SK-N-SH treated with all-trans-retinoic acid at 6 μM for 48 hours (cell line): ENCODE measurements around the gene ABCA7.

Source experiments
- ATAC-seq: fragments of 200-7000 bp; cut with Tn5 transposase; 3 replicates; pipeline ENCODE4 v1.9.1; 2020; ENCODE audit warnings: mild to moderate bottlenecking, moderate library complexity
- ARNTL ChIP-seq: fragments of 450-650 bp; formaldehyde crosslinking; IDR thresholded peaks from 2 replicates; pipeline ENCODE4 v1.5.0; 2020; ENCODE audit warnings: low read depth, mild to moderate bottlenecking, moderate library complexity, borderline replicate concordance
- BACH2 ChIP-seq: fragments of 250-450 bp; sonication (Bioruptor Pico); IDR thresholded peaks from 2 replicates; pipeline ENCODE4 v1.9.0; 2021; ENCODE audit warnings: mild to moderate bottlenecking, borderline replicate concordance
- CSDC2 ChIP-seq: fragments of 250-450 bp; sonication (Bioruptor Pico); IDR thresholded peaks from 2 replicates; pipeline ENCODE4 v1.5.0; 2020; ENCODE audit warnings: mild to moderate bottlenecking, moderate library complexity
- ESRRG ChIP-seq: fragments of 250-450 bp; sonication (Bioruptor Pico); IDR thresholded peaks from 2 replicates; pipeline ENCODE4 v1.6.1; 2021; ENCODE audit warnings: mild to moderate bottlenecking
- ISL1 ChIP-seq: fragments of 250-450 bp; sonication (Bioruptor Pico); IDR thresholded peaks from 2 replicates; pipeline ENCODE4 v2.1.2; 2022; ENCODE audit warnings: mild to moderate bottlenecking, moderate library complexity
- OSR1 ChIP-seq: fragments of 250-450 bp; sonication (Bioruptor Pico); IDR thresholded peaks from 2 replicates; pipeline ENCODE4 v1.8.0; 2022; ENCODE audit warnings: moderate library complexity, mild to moderate bottlenecking, inconsistent platforms
- PPARA ChIP-seq: fragments of 250-450 bp; sonication (Bioruptor Pico); IDR thresholded peaks from 2 replicates; pipeline ENCODE4 v1.5.0; 2020; ENCODE audit warnings: mild to moderate bottlenecking, borderline replicate concordance
- RARB ChIP-seq: fragments of 250-450 bp; sonication (Bioruptor Pico); IDR thresholded peaks from 2 replicates; pipeline ENCODE4 v1.8.0; 2021; ENCODE audit warnings: mild to moderate bottlenecking, moderate library complexity
- SNAI2 ChIP-seq: fragments of 250-450 bp; sonication (Bioruptor Pico); IDR thresholded peaks from 2 replicates; pipeline ENCODE4 v1.5.0; 2020; ENCODE audit warnings: mild to moderate bottlenecking, moderate library complexity
- TCF4 ChIP-seq: fragments of 250-450 bp; sonication (Bioruptor Pico); IDR thresholded peaks from 2 replicates; pipeline ENCODE4 v1.8.0; 2021; ENCODE audit warnings: mild to moderate bottlenecking, moderate library complexity, borderline replicate concordance
- TOX ChIP-seq: fragments of 250-450 bp; sonication (Bioruptor Pico); IDR thresholded peaks from 2 replicates; pipeline ENCODE4 v1.8.0; 2021; ENCODE audit warnings: mild to moderate bottlenecking, moderate library complexity, borderline replicate concordance
- ZC3H10 ChIP-seq: fragments of 250-450 bp; sonication (Bioruptor Pico); IDR thresholded peaks from 2 replicates; pipeline ENCODE4 v1.5.1; 2021; ENCODE audit warnings: mild to moderate bottlenecking, moderate library complexity
- ZFP3 ChIP-seq: fragments of 250-450 bp; sonication (Bioruptor Pico); IDR thresholded peaks from 2 replicates; pipeline ENCODE4 v1.5.0; 2020; ENCODE audit warnings: mild to moderate bottlenecking, moderate library complexity
- ZFP30 ChIP-seq: fragments of 450-650 bp; formaldehyde crosslinking; IDR thresholded peaks from 2 replicates; pipeline ENCODE4 v1.5.0; 2022; ENCODE audit warnings: mild to moderate bottlenecking, moderate library complexity
- ZNF565 ChIP-seq: fragments of 450-650 bp; formaldehyde crosslinking; conservative IDR thresholded peaks from 2 replicates; pipeline ENCODE4 v1.5.0; 2020; ENCODE audit warnings: low read depth, mild to moderate bottlenecking, moderate library complexity
- ZNF70 ChIP-seq: fragments of 450-650 bp; formaldehyde crosslinking; IDR thresholded peaks from 2 replicates; pipeline ENCODE4 v1.5.0; 2020; ENCODE audit warnings: mild to moderate bottlenecking, moderate library complexity
- TF ChIP-seq, protein P1 (sequence below): fragments of 250-450 bp; sonication (Bioruptor Pico); IDR thresholded peaks from 2 replicates; pipeline ENCODE4 v1.5.1; 2021; ENCODE audit warnings: mild to moderate bottlenecking, moderate library complexity
- TF ChIP-seq, protein P2 (sequence below): fragments of 250-450 bp; sonication (Bioruptor Pico); IDR thresholded peaks from 2 replicates; pipeline ENCODE4 v1.8.0; 2021; ENCODE audit warnings: low read depth, mild to moderate bottlenecking, moderate library complexity, borderline replicate concordance
- TF ChIP-seq, protein P3 (sequence below): fragments of 250-450 bp; sonication (Bioruptor Pico); IDR thresholded peaks from 2 replicates; pipeline ENCODE4 v1.5.1; 2020; ENCODE audit warnings: low read depth, mild to moderate bottlenecking, moderate library complexity
- TF ChIP-seq, protein P4 (sequence below): fragments of 250-450 bp; sonication (Bioruptor Pico); IDR thresholded peaks from 2 replicates; pipeline ENCODE4 v1.5.0; 2020; ENCODE audit warnings: mild to moderate bottlenecking, moderate library complexity

The ABCA7 gene

DNA sequence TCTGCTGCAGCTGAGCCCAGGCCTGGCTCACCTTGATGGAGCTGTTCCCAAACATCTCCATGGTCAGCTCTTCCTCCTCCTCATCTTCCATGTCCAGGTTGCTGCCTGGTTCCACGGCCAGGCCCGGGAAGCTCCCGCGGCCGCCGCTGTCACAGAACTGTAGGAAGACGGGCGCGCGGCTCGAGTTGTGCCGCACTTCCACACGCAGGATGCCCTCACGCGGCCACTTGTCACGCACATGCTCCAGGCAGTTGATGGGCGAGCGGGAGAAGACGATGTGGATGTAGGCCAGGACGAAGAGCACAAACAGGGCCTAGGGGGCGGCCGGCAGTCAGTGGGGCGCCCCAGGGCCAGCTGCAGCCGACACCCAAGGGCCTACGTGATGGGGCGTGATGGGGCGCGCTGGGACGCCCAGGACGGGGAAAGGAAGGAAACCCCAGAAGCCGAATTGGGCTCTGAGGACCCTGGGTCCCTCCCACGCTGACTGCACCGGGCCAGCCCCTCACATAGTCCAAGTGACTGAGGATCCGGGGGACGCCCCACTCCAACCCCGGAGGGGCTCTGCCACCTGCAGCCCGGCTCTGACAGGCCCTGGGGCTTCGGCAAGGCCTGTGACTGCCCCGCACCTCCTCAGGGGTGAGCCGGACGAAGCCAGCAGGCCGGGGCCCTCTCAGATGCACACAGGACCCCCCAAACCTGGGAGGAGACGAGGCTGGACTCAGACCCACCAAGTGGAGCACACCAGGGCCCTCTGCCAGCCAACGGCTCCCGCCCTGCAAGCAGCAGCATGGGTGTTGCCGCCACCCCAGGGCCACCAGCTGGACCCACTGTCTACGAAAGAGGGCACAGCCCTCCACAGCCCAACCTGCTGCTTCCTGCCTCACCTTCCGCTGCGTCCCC, 25.5 kb upstream of the ABCA7 start:
- no peak for ATAC-seq
- TF ChIP-seq, protein P1, sequence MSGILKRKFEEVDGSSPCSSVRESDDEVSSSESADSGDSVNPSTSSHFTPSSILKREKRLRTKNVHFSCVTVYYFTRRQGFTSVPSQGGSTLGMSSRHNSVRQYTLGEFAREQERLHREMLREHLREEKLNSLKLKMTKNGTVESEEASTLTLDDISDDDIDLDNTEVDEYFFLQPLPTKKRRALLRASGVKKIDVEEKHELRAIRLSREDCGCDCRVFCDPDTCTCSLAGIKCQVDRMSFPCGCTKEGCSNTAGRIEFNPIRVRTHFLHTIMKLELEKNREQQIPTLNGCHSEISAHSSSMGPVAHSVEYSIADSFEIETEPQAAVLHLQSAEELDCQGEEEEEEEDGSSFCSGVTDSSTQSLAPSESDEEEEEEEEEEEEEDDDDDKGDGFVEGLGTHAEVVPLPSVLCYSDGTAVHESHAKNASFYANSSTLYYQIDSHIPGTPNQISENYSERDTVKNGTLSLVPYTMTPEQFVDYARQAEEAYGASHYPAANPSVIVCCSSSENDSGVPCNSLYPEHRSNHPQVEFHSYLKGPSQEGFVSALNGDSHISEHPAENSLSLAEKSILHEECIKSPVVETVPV (CRISPR knock-in tag), result no peak
- no peak for TF ChIP-seq ZNF565 (CRISPR knock-in tag)
- TF ChIP-seq ESRRG (CRISPR knock-in tag), result no peak
- no peak for TF ChIP-seq PPARA (CRISPR knock-in tag)
- TF ChIP-seq ISL1 (CRISPR knock-in tag), result no peak
- no peak for TF ChIP-seq ZFP3
- no peak for TF ChIP-seq OSR1 (CRISPR knock-in tag)
- TF ChIP-seq RARB (CRISPR knock-in tag), result no peak
- no peak for TF ChIP-seq ZNF70 (CRISPR knock-in tag)
- TF ChIP-seq, protein P2, sequence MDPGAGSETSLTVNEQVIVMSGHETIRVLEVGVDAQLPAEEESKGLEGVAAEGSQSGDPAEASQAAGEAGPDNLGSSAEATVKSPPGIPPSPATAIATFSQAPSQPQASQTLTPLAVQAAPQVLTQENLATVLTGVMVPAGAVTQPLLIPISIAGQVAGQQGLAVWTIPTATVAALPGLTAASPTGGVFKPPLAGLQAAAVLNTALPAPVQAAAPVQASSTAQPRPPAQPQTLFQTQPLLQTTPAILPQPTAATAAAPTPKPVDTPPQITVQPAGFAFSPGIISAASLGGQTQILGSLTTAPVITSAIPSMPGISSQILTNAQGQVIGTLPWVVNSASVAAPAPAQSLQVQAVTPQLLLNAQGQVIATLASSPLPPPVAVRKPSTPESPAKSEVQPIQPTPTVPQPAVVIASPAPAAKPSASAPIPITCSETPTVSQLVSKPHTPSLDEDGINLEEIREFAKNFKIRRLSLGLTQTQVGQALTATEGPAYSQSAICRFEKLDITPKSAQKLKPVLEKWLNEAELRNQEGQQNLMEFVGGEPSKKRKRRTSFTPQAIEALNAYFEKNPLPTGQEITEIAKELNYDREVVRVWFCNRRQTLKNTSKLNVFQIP (CRISPR knock-in tag), result no peak
- no peak for TF ChIP-seq TCF4 (CRISPR knock-in tag)
- TF ChIP-seq ZC3H10 (CRISPR knock-in tag), result no peak
- no peak for TF ChIP-seq SNAI2 (CRISPR knock-in tag)
- TF ChIP-seq ARNTL (CRISPR knock-in tag), result no peak
- TF ChIP-seq CSDC2 (CRISPR knock-in tag), result no peak
- no peak for TF ChIP-seq ZFP30
- TF ChIP-seq TOX (CRISPR knock-in tag), result no peak
- TF ChIP-seq BACH2 (CRISPR knock-in tag), result no peak
- TF ChIP-seq, protein P3, sequence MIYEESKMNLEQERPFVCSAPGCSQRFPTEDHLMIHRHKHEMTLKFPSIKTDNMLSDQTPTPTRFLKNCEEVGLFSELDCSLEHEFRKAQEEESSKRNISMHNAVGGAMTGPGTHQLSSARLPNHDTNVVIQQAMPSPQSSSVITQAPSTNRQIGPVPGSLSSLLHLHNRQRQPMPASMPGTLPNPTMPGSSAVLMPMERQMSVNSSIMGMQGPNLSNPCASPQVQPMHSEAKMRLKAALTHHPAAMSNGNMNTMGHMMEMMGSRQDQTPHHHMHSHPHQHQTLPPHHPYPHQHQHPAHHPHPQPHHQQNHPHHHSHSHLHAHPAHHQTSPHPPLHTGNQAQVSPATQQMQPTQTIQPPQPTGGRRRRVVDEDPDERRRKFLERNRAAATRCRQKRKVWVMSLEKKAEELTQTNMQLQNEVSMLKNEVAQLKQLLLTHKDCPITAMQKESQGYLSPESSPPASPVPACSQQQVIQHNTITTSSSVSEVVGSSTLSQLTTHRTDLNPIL (CRISPR knock-in tag), result no peak

DNA sequence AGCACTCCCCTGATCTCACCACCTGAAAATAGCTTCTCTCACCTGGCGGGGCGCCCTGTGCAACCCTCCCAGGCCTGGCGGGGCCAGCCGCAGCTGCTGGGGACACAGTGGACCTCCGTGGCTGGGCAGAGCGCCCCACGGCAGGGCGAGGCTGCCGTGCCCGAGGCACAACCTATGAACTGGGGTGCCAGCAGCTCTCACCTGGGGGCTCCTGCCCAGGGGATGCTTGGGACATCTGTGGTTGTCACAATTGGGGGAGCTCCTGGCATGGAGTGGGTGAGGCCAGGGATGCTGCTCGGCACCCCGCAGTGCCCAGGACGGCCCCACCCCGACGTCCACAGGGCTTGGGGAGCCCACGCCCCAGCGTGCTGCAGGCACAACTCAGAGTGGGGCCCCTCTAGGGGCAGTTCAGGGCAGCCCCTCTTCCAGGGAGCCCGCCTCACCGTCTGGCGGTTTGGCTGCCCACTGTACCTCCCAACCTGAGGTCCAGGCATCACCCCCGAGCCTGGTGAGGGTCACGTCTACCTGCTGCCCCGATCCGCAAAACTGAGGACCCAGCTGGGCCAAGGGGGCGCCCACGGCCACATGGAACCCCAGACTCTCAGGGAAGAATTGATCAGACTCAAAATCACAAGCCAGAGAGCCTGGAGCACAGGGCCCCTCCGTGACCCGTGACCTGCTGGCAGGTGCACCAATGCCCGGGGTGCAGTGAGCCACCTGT, 24.7 kb upstream of the ABCA7 start:
- no peak for ATAC-seq

More for the DNA sequence above, 24.7 kb upstream of the ABCA7 start:
- TF ChIP-seq ARNTL (CRISPR knock-in tag) (no peak), ISL1 (CRISPR knock-in tag) (no peak), ZC3H10 (CRISPR knock-in tag) (no peak), ZNF70 (CRISPR knock-in tag) (no peak), RARB (CRISPR knock-in tag) (no peak), BACH2 (CRISPR knock-in tag) (no peak), ZFP30 (no peak), ESRRG (CRISPR knock-in tag) (no peak)
- TF ChIP-seq, protein P1 (CRISPR knock-in tag), result no peak
- TF ChIP-seq, protein P4, sequence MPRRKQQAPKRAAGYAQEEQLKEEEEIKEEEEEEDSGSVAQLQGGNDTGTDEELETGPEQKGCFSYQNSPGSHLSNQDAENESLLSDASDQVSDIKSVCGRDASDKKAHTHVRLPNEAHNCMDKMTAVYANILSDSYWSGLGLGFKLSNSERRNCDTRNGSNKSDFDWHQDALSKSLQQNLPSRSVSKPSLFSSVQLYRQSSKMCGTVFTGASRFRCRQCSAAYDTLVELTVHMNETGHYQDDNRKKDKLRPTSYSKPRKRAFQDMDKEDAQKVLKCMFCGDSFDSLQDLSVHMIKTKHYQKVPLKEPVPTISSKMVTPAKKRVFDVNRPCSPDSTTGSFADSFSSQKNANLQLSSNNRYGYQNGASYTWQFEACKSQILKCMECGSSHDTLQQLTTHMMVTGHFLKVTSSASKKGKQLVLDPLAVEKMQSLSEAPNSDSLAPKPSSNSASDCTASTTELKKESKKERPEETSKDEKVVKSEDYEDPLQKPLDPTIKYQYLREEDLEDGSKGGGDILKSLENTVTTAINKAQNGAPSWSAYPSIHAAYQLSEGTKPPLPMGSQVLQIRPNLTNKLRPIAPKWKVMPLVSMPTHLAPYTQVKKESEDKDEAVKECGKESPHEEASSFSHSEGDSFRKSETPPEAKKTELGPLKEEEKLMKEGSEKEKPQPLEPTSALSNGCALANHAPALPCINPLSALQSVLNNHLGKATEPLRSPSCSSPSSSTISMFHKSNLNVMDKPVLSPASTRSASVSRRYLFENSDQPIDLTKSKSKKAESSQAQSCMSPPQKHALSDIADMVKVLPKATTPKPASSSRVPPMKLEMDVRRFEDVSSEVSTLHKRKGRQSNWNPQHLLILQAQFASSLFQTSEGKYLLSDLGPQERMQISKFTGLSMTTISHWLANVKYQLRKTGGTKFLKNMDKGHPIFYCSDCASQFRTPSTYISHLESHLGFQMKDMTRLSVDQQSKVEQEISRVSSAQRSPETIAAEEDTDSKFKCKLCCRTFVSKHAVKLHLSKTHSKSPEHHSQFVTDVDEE (CRISPR knock-in tag), result no peak
